K562 (cell line): ENCODE data around the gene APP. TPM values are rescaled to one million over a fixed set of nuclear protein-coding genes. Genes with fewer than 3 reads are reported as not detected.

ENCODE experiments used
- ATAC-seq: fragments of 200-7000 bp; cut with Tn5 transposase; 3 replicates; pipeline ENCODE4 v1.9.1; 2020; ENCODE audit warnings: moderate library complexity
- BruUV-seq: library from RNA; stranded (reverse); fragments of 400-500 nt; replicated peaks from 2 replicates; lab custom pipeline; 2021; lab: Mats Ljungman, UMichigan
- CTCF ChIA-PET: fragments of 300-600 bp; formaldehyde crosslinking; extraction: SDS; loops from one replicate; lab custom pipeline; 2021; ENCODE audit warnings: low intra/inter-chr PET ratio; lab: Yijun Ruan, JAX
- POLR2A ChIA-PET: fragments of 300-600, 350-650 bp; sonication (Branson Sonifier 250); formaldehyde crosslinking; extraction: SDS; loops from one replicate; lab custom pipeline; 2021; ENCODE audit warnings: antibody characterized with exemption, inconsistent platforms; lab: Yijun Ruan, JAX
- DNase-seq, 4 experiments: peaks; one replicate each; pipeline versions ENCODE4 v3.0.0 to v3.0.0-alpha.2; 2011 to 2018; ENCODE audit warnings: low spot score in 3 of 4, mixed read lengths in 3 of 4; ENCODE audit errors: extremely low read depth in 1 of 4
- FAIRE-seq: peaks from 2 replicates; lab custom pipeline; 2011; peaks lifted over from hg19 to GRCh38; lab: Jason Lieb, UNC
- H2AFZ ChIP-seq: 2 replicates; pipeline ENCODE4 v1.6.0; 2011; ENCODE audit warnings: low read depth, low read length, control low read depth, inconsistent platforms
- H3K27ac ChIP-seq: fragments of 200-600 bp; 3 replicates; pipeline ENCODE4 v1.8.0; 2011; ENCODE audit warnings: low read depth, mild to moderate bottlenecking, control low read depth, inconsistent platforms, low read length, moderate library complexity, mixed read lengths; ENCODE audit errors: extremely low read depth
- H3K27me3 ChIP-seq, 2 experiments: fragments of 300-600 bp in 1 of 2; 2 replicates in 1 of 2; 3 replicates in 1 of 2; pipeline versions ENCODE4 v1.6.0 to v1.8.0; 2011; ENCODE audit warnings: inconsistent platforms in 2 of 2, low read length in 2 of 2, mild to moderate bottlenecking in 1 of 2, mixed read lengths in 1 of 2, moderate library complexity in 1 of 2; ENCODE audit not compliant: control insufficient read depth in 2 of 2, insufficient read depth in 2 of 2
- H3K36me3 ChIP-seq: fragments of 300-600 bp; 3 replicates; pipeline ENCODE4 v1.8.0; 2011; ENCODE audit warnings: mild to moderate bottlenecking, low read length, inconsistent platforms; ENCODE audit not compliant: control insufficient read depth, insufficient read depth
- H3K4me1 ChIP-seq, 2 experiments: fragments of 200-600 bp in 1 of 2; replicated peaks in 1 of 2; 2 replicates in 1 of 2; 3 replicates in 1 of 2; pipeline versions ENCODE4 v1.5.1 to v1.8.0; 2011; ENCODE audit warnings: inconsistent platforms in 2 of 2, low read length in 2 of 2, mild to moderate bottlenecking in 1 of 2, mixed read lengths in 1 of 2, moderate library complexity in 1 of 2; ENCODE audit not compliant: control insufficient read depth in 2 of 2, insufficient read depth in 2 of 2
- H3K4me2 ChIP-seq: 2 replicates; pipeline ENCODE4 v1.6.1; 2011; ENCODE audit warnings: low read length, control low read depth, inconsistent platforms, mixed read lengths; ENCODE audit not compliant: insufficient read depth
- H3K4me3 ChIP-seq: fragments of 200-600 bp; sonication (generic), shearing (Covaris generic); 2 replicates; pipeline ENCODE4 v1.5.1; 2016; ENCODE audit warnings: control low read depth, inconsistent platforms
- H3K79me2 ChIP-seq: fragments of 200-600 bp; 3 replicates; pipeline ENCODE4 v1.8.0; 2011; ENCODE audit warnings: low read length, inconsistent platforms; ENCODE audit not compliant: control insufficient read depth, insufficient read depth
- H3K9ac ChIP-seq, 2 experiments: 2 replicates each; pipeline versions ENCODE4 v1.6.0 to v1.6.1; 2011; ENCODE audit warnings: low read depth in 2 of 2, low read length in 2 of 2, control low read depth in 1 of 2, inconsistent platforms in 1 of 2, mild to moderate bottlenecking in 1 of 2, mixed read lengths in 1 of 2; ENCODE audit not compliant: insufficient read depth in 1 of 2
- H3K9me1 ChIP-seq: one replicate; pipeline ENCODE4 v1.6.0; 2011; ENCODE audit warnings: inconsistent platforms, mild to moderate bottlenecking, low read length, moderate library complexity; ENCODE audit not compliant: control insufficient read depth, insufficient read depth
- H3K9me3 ChIP-seq: replicated peaks from 2 replicates; pipeline ENCODE4 v1.5.1; 2011; ENCODE audit warnings: low read depth, low read length, inconsistent platforms; ENCODE audit not compliant: control insufficient read depth, insufficient read depth
- H4K20me1 ChIP-seq: replicated peaks from 2 replicates; pipeline ENCODE4 v1.6.1; 2011; ENCODE audit warnings: low read length, inconsistent platforms, mixed read lengths; ENCODE audit not compliant: control insufficient read depth, insufficient read depth
- CBX5 ChIP-seq: IDR thresholded peaks from 2 replicates; pipeline ENCODE4 v1.6.1; 2014; ENCODE audit warnings: low read depth, borderline replicate concordance
- CHD2 ChIP-seq: IDR thresholded peaks from 2 replicates; pipeline ENCODE4 v1.6.1; 2011; ENCODE audit warnings: low read depth, low read length
- DDX20 ChIP-seq: fragments of 450-650 bp; IDR thresholded peaks from 2 replicates; pipeline ENCODE4 v1.6.1; 2016; ENCODE audit warnings: missing genetic modification characterization, low read depth, mild to moderate bottlenecking, missing compliant biosample characterization, moderate library complexity
- E2F1 ChIP-seq: sonication (generic); formaldehyde crosslinking; IDR thresholded peaks from 2 replicates; pipeline ENCODE4 v1.8.1; 2023; ENCODE audit warnings: mild to moderate bottlenecking, missing genetic modification reagents, moderate library complexity
- GABPB1 ChIP-seq: sonication (generic); formaldehyde crosslinking; IDR thresholded peaks from 2 replicates; pipeline ENCODE4 v1.8.0; 2022; ENCODE audit warnings: mild to moderate bottlenecking, missing genetic modification reagents
- JUN ChIP-seq, 2 experiments: sonication (generic) in 1 of 2; formaldehyde crosslinking in 1 of 2; IDR thresholded peaks; 2 replicates each; pipeline versions ENCODE4 v1.6.1 to v1.8.0; 2012 to 2022; ENCODE audit warnings: borderline replicate concordance in 2 of 2, mild to moderate bottlenecking in 2 of 2, improper control_type of control experiment in 1 of 2, low read depth in 1 of 2, low read length in 1 of 2, missing genetic modification reagents in 1 of 2
- KLF10 ChIP-seq: fragments of 250-450 bp; sonication (Bioruptor Pico); IDR thresholded peaks from 2 replicates; pipeline ENCODE4 v1.6.1; 2021; ENCODE audit warnings: matching md5 sums
- MBD2 ChIP-seq: sonication (generic); IDR thresholded peaks from 2 replicates; pipeline ENCODE4 v1.6.1; 2016; ENCODE audit warnings: low read depth, borderline replicate concordance
- MYC ChIP-seq, 2 experiments: fragments of 250-450 bp in 1 of 2; sonication (Bioruptor Pico) in 1 of 2; IDR thresholded peaks; 2 replicates each; pipeline versions ENCODE4 v1.5.1 to v1.6.1; 2012 to 2021; ENCODE audit warnings: low read depth in 2 of 2, borderline replicate concordance in 1 of 2, improper control_type of control experiment in 1 of 2, low read length in 1 of 2, mild to moderate bottlenecking in 1 of 2, moderate library complexity in 1 of 2
- NR4A1 ChIP-seq, 2 experiments: fragments of 250-450 bp in 1 of 2; fragments of 450-650 bp in 1 of 2; sonication (Bioruptor Pico) in 1 of 2; IDR thresholded peaks; 2 replicates each; pipeline versions ENCODE4 v1.4.0 to v1.6.1; 2016 to 2020; ENCODE audit warnings: mild to moderate bottlenecking in 2 of 2, missing compliant biosample characterization in 1 of 2, missing genetic modification characterization in 1 of 2, moderate library complexity in 1 of 2
- RFX1 ChIP-seq: fragments of 450-650 bp; IDR thresholded peaks from 2 replicates; pipeline ENCODE4 v1.6.1; 2016; ENCODE audit warnings: mild to moderate bottlenecking, moderate library complexity
- STAT5A ChIP-seq: IDR thresholded peaks from 2 replicates; pipeline ENCODE4 v1.6.1; 2012; ENCODE audit warnings: low read length, inconsistent platforms, borderline replicate concordance
- TAL1 ChIP-seq: fragments of 450-650 bp; IDR thresholded peaks from 2 replicates; pipeline ENCODE4 v1.6.1; 2016; ENCODE audit warnings: mild to moderate bottlenecking
- TCFL5 ChIP-seq: fragments of 250-450 bp; sonication (Bioruptor Pico); conservative IDR thresholded peaks from 2 replicates; pipeline ENCODE4 v1.6.1; 2021; ENCODE audit warnings: mild to moderate bottlenecking, moderate library complexity, matching md5 sums
- ZBTB17 ChIP-seq: fragments of 450-650 bp; formaldehyde crosslinking; IDR thresholded peaks from 2 replicates; pipeline ENCODE4 v1.4.0; 2020; ENCODE audit warnings: mild to moderate bottlenecking
- ZFP30 ChIP-seq: fragments of 250-450 bp; sonication (Bioruptor Pico); IDR thresholded peaks from 2 replicates; pipeline ENCODE4 v1.8.0; 2022; ENCODE audit warnings: moderate library complexity, mild to moderate bottlenecking, inconsistent platforms, borderline replicate concordance
- ZNF184 ChIP-seq: sonication (generic); formaldehyde crosslinking; IDR thresholded peaks from 2 replicates; pipeline ENCODE4 v1.5.0; 2020; ENCODE audit warnings: missing genetic modification reagents
- ZNF384 ChIP-seq: IDR thresholded peaks from 2 replicates; pipeline ENCODE4 v1.6.1; 2012; ENCODE audit warnings: low read depth, low read length, improper control_type of control experiment
- ZNF518B ChIP-seq: fragments of 250-450 bp; sonication (Bioruptor Pico); IDR thresholded peaks from 2 replicates; pipeline ENCODE4 v1.5.0; 2021; ENCODE audit warnings: mild to moderate bottlenecking, moderate library complexity
- WGBS: fragments of 100-300 bp; shearing (Covaris generic); methylation state at CpG from one replicate; pipeline ENCODE4 v1.1.6; 2016; ENCODE audit warnings: low coverage, mixed read lengths; ENCODE audit not compliant: insufficient coverage; ENCODE audit errors: missing lambda C conversion rate; 5-methylcytosine and 5-hydroxymethylcytosine counted together
- in situ Hi-C: fragments of 300-500 bp; cut with MboI; formaldehyde crosslinking; loops from 4 replicates; pipeline ENCODE4 v1.15.0; 2018; ENCODE audit warnings: inconsistent platforms, mixed read lengths
- intact Hi-C: fragments of 100-400 bp; cut with micrococcal nuclease; formaldehyde crosslinking; loops from 2 replicates; pipeline ENCODE4 v1.14.2; 2022
- polyA plus RNA-seq, 8 experiments: library from polyadenylated mRNA; depleted of rRNA in 4 of 8; stranded (reverse) in 5 of 8; unstranded in 3 of 8; fragments of >200 nt; fragmentation: Nextera tagmentation in 2 of 8; fragmentation: Illumina TruSeq in 1 of 8; extraction: Ambion mirVana in 2 of 8; extraction: Trizol in 1 of 8; gene quantifications; 2 replicates each; pipeline versions ENCODE4 v1.2.1 to v1.2.3, GENCODE V29; 2011 to 2014; ENCODE audit warnings: inconsistent platforms in 1 of 8, missing spikeins in 1 of 8
- total RNA-seq, 7 experiments: library from RNA; depleted of rRNA in 6 of 7; stranded (reverse); fragments of >200 nt in 6 of 7; fragmentation: Illumina TruSeq in 2 of 7; extraction: Trizol in 2 of 7; gene quantifications; 2 replicates each; pipeline versions ENCODE4 v1.2.1 to v1.2.3, GENCODE V29; 2011 to 2021; ENCODE audit warnings: low replicate concordance in 1 of 7

APP gene
- total and polyA plus RNA-seq, 9 of the 15 experiments (the other 6 are each of a cell fraction or from before 2014, with no cell fraction given), result 0.01 to 1.5 (median 0.16) TPM; not detected in 5

GRCh38 chr21:26079366-26079765 lies 91.2 kb downstream of the APP start (continued):
- TF ChIP-seq ZNF384 (no peak), DDX20 (tag) (no peak), KLF10 (no peak), STAT5A (no peak), ZNF184 (CRISPR knock-in tag) (no peak), ZFP30 (CRISPR knock-in tag) (no peak), GABPB1 (CRISPR knock-in tag) (no peak), CHD2 (no peak), MBD2 (no peak), TCFL5 (no peak), TAL1 (no peak)

GRCh38 chr21:26077521-26077920 lies 93.0 kb downstream of the APP start:
- no peaks in the 10 kb centered on the region for H3K9me3 ChIP-seq
- no peaks in the 10 kb centered on the region for H4K20me1 ChIP-seq
- WGBS, result 1% methylated on average over 7 of the region's 7 CpGs
- no peaks in the 10 kb centered on the region; a peak in 1 of 5 replicates for H3K4me1 ChIP-seq
- no TSS peak for BruUV-seq
- H3K4me2 ChIP-seq, result no peak overlapping the region
- H3K27ac ChIP-seq, result no peak overlapping the region
- POLR2A ChIA-PET, result no interaction called here
- H3K36me3 ChIP-seq, result no peaks in the 10 kb centered on the region
- intact Hi-C loops, result no loop called here
- no peak overlapping the region for H3K9ac ChIP-seq
- ATAC-seq, result no peak
- H3K79me2 ChIP-seq, result no peaks in the 10 kb centered on the region
- in situ Hi-C loops, result no loop called here
- CTCF ChIA-PET, result no interaction called here
- FAIRE-seq, result no peak
- no peaks in the 10 kb centered on the region for H3K9me1 ChIP-seq
- H2AFZ ChIP-seq, result no peak overlapping the region
- DNase-seq, result no peak
- no peaks in the 10 kb centered on the region for H3K27me3 ChIP-seq
- H3K4me3 ChIP-seq, result no peak overlapping the region
- TF ChIP-seq JUN (IDR thresholded peaks at IDR 0.05; ENCODE audit: borderline replicate concordance, low read depth, low read length), result no peak
- TF ChIP-seq JUN (CRISPR knock-in tag; IDR thresholded peaks at IDR 0.05; ENCODE audit: borderline replicate concordance), result no peak
- TF ChIP-seq ZFP30 (CRISPR knock-in tag), result no peak
- no peak for TF ChIP-seq RFX1
- no peak for TF ChIP-seq ZBTB17 (CRISPR knock-in tag)
- no peak for TF ChIP-seq NR4A1 (CRISPR knock-in tag; IDR thresholded peaks at IDR 0.05)
- TF ChIP-seq NR4A1 (tag; IDR thresholded peaks at IDR 0.05), result no peak
- no peak for TF ChIP-seq CBX5
- no peak for TF ChIP-seq ZNF518B
- TF ChIP-seq MYC (IDR thresholded peaks at IDR 0.05; ENCODE audit: low read depth, low read length), result no peak
- no peak for TF ChIP-seq MYC (CRISPR knock-in tag; IDR thresholded peaks at IDR 0.05; ENCODE audit: borderline replicate concordance, low read depth)
- no peak for TF ChIP-seq E2F1 (CRISPR knock-in tag)
